ENCODE data around the gene CTTNBP2NL. TPM values are rescaled to one million over a fixed set of nuclear protein-coding genes. Genes with fewer than 3 reads are reported as not detected.
"Not testable (repeated sequence)": the region's sequence is repeated elsewhere in the genome, so short reads cannot be mapped to it uniquely, and the experiment has no call there.

The CTTNBP2NL gene
- total RNA-seq, 2 donors from 2014 or later: 36.3 to 48.6 TPM

DNA sequence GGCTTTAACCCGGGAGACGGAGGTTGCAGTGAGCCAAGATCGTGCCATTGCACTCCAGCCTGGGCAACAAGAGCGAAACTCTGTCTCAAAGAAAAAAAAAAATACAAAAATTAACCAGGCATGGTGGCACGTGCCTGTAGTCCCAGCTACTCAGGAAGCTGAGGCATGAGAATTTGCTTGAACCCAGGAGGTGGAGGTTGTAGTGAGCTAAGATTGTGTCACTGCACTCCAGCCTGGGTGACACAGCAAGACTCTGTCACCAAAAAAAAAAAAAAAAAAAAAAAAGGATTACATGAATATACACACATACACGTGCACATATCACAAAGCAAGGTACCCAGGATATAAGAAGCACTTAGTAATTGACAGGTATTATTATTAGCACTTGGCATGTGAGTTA, 4.7 kb downstream of the CTTNBP2NL start:
- not testable (repeated sequence) for DNase-seq (ENCODE audit: low spot score)
- intact Hi-C loops (cut with DNase I): loop anchor here in 1 of 2 donors (5.0 kb wide), 1 partner anchor 42 kb away; no protein-coding TSS in a partner anchor

DNA sequence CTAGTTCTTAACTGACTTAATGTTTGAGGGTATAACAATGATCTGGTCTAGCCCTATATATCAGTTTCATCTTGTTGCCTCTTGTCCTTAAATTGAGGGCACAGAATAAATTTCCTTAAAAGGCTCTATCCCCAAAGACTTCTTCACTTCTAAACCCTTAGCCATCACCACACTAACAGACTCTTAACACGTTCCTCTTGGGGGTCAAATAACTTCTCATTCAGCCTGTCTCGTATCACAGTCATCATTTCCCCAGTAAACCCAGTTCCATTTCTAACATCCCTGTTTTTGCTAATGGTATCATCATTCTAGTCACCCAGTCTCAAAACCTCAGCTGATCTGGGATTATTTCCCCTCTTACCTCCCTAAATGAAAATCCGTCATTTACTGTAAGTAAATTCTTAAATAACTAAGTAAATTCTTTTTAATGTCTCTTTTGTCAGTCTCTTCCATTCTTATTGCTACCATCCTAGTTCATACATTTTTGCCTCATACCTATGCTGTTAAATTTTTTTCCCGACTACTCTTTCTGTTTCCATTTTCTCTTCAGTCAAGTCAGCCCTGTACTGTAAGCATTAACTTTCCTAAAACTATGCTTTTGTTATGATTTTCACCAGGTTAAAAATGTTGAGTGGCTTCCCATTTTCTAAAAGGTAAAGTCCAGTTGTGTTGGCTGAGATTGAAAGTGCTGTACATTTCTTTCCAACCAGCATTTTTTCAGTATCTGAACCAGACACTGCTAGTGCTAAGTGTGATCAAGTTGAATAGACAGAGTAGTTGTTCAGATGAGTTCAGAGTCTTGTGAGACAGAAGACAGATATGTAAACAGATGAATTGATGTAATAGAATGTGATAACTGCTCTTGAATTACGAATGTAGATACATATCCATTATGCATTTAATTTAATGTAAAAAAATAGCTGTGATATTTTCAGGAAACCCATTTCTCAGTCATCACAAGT, 6.9 kb downstream of the CTTNBP2NL start:
- intact Hi-C loops (cut with DNase I): loop anchor here in 1 of 2 donors (5.0 kb wide), 1 partner anchor 39 kb away; no protein-coding TSS in a partner anchor

DNA sequence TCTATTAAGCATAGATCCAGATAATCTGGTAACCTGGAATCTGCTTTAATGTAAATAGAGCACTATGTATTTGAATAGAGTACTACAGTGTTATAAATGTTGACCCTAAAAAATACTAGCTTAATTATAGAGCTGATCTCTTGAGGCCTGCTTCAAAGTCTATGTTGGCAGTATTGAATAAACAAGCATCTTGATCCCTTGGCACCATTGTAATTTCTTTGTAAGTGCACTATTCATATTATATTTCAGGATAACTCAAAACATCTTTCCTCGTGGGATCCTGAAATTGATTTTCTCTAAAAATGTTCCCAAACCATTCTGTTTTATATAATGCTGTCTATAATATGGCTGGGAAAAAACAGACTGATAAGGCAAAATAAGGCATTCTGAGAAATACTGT, 10.8 kb downstream of the CTTNBP2NL start:
- DNase-seq (ENCODE audit: low spot score): no peak
- intact Hi-C loops (cut with DNase I): no loop called here

More for the DNA sequence above, 6.9 kb downstream of the CTTNBP2NL start:
- DNase-seq (ENCODE audit: low spot score): no peak

DNA sequence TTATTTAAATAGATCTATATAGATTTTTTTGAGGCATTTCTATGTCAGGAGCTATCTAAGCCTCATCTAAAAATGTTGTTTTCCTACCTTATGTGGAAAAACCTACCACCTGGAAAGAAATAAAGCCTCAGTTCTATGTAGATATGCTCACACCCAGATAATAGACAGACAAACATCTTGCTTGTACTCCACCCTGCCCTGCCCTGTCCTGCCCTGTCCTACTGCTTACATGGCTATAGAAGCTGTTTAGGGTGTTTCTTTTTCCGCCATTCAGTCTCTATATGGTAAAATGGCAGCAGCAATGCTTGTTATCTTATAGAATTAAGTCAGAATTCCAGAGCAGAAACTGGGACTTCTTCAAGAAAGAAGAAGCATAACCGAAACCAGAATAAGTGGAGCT, 13.4 kb downstream of the CTTNBP2NL start:
- intact Hi-C loops (cut with DNase I): no loop called here
- DNase-seq (ENCODE audit: low spot score): no peak

DNA sequence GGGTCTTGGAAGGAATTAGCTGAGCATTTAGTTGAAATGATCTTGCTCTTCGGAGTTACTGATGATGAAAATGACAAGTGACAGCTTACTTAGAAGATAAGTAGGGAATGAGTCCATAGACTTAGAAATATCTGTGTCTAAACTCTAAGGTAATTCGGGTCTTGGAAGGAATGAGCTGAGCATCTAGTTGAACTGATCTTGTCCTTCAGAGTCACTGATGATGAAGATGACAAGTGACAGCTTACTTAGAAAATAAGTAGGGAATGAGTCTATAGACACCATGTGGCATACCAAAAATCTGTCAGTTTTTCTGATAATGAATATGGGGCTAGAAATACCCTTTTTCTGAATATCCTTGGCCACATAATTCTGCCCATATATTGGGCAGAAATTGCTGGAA, 14.7 kb downstream of the CTTNBP2NL start:
- intact Hi-C loops (cut with DNase I): no loop called here
- no peak for DNase-seq (ENCODE audit: low spot score)

DNA sequence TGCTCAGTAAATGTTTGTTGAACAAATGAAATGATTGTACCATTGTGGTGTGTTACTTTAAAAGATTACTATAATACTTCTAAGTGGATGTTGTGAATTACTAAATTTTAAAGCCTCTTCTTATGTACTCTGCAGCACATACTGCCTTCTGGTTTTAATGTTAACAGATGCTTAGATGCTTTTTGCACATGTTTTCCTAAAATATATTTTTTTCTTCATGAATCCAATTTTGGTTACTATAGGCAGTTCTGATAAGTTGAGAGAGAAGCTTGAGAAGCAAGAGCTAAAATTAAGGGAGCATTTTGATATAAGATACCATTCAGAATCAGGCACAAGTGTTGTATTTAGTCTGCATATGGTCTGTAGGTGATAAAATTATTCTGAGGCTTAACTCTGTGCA, 21.3 kb downstream of the CTTNBP2NL start:
- intact Hi-C loops (cut with DNase I): no loop called here
- no peak for DNase-seq (ENCODE audit: low spot score)

DNA sequence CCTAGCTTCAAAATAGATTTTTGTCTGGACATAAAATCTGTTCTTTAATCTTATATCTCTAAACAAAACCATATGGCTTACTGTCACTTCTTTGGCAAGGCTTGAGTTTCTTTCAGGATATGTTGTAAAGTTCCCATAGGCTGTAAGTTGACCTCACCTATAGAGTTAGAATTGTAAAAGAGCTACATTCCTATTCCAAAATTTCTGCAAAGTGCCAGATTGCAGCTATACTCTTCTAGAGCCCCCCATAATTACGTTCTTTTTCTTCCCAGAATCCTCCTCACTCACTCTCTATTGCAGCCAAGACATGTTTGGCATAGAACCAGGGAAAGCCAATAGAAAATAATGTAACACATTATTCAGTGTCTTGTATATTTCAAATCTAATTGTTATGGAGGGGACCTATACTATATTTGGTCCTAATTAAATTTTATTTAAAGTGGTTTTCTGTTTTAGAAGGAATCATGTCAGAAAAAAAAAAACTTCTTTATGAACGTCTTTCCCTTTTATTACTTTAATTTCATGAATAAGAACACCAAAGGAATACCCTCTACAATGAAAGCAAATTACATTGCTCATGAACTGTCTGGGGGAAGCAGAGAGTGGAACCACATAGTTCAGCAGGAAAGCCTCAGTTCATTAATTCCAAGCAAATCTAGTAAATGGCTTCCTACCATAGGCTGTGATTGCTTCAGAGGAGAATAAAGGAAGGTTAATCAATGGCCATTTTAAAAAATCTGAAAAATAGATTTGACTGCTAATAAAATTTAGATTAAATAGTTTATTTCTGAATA, 22.3 kb downstream of the CTTNBP2NL start:
- DNase-seq (ENCODE audit: low spot score): no peak
- intact Hi-C loops (cut with DNase I): no loop called here

DNA sequence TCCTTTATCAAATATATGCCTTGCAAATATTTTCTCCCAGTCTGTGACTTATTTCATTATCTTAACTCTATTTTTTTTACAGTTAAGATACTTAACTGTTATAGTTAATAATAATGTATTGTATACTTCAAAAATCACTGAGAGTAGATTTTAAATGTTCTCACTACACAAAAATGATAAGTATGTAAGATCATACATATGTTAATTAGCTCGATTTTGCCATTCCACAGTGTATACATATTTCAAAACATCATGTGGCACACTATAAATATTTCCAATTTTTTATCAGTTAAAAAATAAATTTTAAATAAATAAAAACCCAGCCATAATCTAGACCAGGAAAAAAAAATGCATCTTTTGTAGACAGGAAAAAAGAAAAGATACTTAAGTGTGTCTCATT, 27.2 kb downstream of the CTTNBP2NL start:
- no peak for DNase-seq (ENCODE audit: low spot score)
- intact Hi-C loops (cut with DNase I): no loop called here

DNA sequence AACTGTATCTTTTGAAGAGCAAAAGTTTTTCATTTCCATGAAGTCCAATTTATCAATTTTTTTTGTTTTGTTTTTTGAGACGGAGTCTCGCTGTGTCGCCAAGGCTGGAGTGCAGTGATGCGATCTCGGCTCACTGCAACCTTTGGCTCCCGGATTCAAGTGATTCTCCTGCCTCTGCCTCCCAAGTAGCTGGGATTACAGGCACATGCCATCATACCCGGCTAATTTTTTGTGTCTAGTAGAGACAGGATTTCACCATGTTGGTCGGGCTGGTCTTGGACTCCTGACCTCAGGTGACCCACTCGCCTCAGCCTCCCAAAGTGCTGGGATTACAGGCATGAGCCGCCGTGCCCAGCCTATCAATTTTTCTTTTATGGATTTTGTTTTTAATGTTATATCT, 27.7 kb downstream of the CTTNBP2NL start:
- intact Hi-C loops (cut with DNase I); DNase-seq (ENCODE audit: low spot score): not testable (repeated sequence)

DNA sequence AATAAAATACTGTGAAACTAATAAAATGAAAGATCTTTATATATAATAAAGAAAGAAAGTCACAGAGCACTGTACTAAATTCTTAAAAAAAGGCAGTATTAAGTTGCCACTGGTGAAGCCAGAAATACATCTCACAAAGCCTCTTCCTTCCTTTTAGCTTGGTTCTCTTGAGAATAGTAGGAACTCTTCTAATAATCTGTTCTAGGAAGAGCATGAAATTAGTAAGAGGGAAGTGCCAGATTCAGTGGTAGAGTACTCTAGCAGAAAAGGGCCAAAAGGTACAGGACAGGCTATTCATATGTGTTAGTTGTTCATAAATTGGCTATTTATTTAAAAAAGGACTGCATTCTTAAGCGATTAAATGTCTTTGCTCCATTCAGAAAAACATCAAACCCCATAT, 33.7 kb downstream of the CTTNBP2NL start:
- DNase-seq (ENCODE audit: low spot score): no peak
- intact Hi-C loops (cut with DNase I): no loop called here

DNA sequence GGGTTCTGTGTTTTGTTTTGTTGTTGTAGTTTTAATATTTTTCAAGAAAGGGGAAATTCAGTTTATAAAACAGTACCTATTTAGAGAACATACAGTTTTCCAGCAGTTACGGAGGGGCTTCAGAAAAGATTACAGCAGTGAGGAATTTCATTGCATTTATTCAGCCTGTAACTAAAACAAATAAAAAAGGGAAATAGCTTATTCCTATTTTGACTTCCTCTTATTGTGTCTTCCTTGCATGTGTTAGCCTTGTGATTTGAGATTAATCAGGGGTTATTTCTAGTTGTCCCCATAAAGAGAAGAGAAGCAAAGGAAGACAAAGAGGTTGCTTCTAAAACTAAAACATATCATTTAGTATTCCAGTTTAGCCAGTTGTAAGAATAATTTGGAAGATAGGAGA, 35.0 kb downstream of the CTTNBP2NL start:
- intact Hi-C loops (cut with DNase I): no loop called here
- DNase-seq (ENCODE audit: low spot score): no peak

DNA sequence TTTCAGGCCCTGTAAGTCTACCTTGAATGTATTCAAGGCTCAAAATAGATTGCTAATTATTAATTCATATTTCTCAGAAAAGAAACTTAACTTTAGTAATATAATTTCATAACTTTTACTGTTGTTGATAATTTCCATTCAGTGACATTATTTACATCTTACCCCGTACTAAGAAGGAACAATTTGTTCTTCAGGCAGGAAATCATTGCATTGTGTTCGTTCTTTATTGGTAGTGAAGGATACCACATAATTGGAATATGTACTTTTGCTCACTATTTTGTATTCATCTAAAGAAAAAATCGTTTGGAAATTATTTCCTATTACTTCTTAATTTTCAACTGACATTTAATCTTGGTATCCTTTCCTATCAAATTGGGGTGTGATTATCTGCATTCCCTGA, 39.4 kb downstream of the CTTNBP2NL start:
- intact Hi-C loops (cut with DNase I): no loop called here
- no peak for DNase-seq (ENCODE audit: low spot score)

DNA sequence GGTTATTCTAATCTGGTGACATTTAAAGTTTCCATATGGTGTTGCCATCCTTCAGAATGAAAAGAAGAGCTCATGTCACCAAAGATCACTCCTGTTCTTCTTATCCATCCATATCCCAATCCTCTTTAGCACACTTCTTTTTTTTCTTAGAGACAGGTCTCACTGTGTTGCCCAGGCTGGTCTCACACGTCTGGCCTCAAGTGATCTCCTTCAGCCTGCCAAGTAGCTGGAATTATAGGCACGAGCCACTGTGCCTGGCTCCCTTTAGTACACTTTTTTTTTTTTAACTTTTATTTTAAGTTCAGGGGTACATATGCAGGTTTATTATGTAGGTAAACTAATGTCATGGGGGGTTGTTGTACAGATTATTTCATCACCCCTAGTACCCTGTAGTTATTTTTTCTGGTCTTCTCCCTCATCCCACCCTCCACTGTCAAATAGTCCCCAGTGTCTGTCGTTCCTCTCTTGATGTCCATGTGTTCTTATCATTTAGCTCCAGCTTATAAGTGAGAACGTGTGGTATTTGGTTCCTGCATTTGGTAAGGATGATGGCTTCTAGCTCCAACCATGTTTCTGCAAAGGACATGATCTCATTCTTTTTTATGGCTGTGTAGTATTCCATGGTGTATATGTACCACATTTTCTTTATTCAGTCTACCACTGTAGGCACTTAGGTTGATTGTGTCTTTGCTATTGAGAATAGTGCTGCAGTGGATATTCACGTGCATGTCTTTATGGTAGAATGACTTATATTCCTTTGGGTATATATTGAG, 40.6 kb downstream of the CTTNBP2NL start:
- intact Hi-C loops (cut with DNase I): no loop called here
- DNase-seq (ENCODE audit: low spot score): no peak

DNA sequence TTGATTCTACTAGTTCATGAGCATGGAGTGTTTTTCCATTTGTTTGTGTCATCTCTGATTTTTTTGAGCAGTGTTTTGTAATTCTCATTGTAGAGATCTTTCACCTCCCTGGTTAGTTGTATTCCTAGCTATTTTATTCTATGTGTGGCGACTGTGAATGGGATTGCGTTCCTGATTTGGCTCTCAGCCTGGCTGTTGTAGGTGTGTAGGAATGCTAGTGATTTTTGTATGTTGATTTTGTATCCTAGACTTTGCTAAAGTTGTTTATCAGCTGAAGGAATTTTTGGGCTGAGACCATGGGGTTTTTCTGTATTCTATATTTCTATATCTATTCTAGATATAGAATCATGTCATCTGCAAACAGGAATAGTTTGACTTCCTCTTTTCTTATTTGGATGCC, 42.1 kb downstream of the CTTNBP2NL start:
- DNase-seq (ENCODE audit: low spot score); intact Hi-C loops (cut with DNase I): not testable (repeated sequence)

DNA sequence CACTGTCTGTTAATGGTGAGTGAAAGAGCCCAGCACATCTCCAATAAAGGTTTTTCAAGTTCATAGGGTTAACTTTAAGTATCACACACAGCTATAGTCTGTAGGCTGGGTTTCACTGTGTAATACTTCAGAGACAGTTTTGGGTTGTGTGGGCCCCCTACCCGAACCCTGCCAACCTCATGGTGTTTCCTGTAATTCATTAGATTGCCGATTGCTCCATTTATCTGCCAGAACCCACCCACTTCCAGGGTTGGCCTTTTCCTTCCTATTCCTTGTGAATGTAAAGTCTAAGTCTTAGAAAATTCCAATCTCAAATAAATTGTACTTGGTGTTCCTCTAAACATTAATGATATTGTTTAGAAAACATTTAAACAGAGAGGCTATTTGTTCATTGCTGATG, 43.6 kb downstream of the CTTNBP2NL start:
- no peak for DNase-seq (ENCODE audit: low spot score)
- intact Hi-C loops (cut with DNase I): no loop called here

DNA sequence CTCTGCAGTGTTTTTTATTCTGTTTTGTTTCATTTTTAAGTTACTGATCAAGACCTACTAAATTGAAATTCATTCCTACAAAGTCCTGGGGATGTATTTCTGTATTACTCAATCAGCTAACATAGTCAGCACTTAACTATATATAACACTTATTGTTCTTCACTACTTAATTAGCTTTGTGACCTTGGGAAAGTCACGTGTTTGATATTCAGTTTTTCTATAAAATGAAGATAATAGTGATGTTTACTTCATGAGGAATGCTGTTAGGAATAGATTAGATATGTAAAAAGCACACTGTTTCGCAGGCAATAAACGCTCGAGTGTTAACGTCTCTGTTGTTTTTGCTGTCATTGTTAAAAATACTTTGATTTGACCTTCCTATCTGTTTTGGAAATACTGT, 44.6 kb downstream of the CTTNBP2NL start:
- no peak for DNase-seq (ENCODE audit: low spot score)
- intact Hi-C loops (cut with DNase I): loop anchor here in 1 of 2 donors (5.0 kb wide), 1 partner anchor 38 kb away; no protein-coding TSS in a partner anchor

DNA sequence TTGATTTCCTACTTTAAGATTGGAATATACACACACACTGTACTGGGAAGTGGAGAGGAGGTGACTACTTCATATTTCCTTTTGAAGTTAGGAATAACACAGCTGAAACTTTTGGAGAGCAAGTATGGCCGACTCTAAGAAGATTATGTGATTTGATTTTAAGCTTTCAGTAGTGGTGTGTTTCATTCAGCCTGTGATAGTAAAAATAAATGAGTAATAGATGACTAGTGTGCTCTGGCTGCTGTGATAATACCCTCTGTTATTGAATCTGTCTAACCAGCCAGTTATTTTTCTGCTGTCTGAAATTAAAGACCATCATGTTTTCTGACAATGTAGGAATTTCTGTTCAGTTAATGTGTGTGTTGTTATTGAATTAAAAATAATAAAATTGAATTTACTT, 48.3 kb downstream of the CTTNBP2NL start:
- DNase-seq (ENCODE audit: low spot score): no peak
- intact Hi-C loops (cut with DNase I): loop anchor here in 1 of 2 donors (5.0 kb wide), 1 partner anchor 42 kb away; no protein-coding TSS in a partner anchor

DNA sequence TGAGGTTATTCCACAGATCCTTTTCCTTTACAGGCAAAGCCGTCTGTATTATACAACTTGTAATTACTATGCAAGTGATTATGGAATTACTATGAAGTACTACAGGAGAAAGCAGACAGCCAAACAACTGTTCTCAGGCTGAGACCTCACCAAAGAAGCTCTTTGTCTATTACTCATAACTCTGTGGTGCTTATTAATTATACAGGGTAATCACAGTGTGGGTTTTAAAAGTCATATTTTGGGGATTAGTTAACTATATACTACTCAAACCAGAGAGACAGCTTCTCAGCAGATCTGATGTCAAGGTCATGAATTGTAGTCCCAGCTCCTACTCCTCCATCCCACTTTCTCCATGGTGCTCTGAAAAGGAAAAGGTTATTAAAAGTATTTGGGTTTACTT, 49.6 kb downstream of the CTTNBP2NL start:
- intact Hi-C loops (cut with DNase I): no loop called here
- no peak for DNase-seq (ENCODE audit: low spot score)

DNA sequence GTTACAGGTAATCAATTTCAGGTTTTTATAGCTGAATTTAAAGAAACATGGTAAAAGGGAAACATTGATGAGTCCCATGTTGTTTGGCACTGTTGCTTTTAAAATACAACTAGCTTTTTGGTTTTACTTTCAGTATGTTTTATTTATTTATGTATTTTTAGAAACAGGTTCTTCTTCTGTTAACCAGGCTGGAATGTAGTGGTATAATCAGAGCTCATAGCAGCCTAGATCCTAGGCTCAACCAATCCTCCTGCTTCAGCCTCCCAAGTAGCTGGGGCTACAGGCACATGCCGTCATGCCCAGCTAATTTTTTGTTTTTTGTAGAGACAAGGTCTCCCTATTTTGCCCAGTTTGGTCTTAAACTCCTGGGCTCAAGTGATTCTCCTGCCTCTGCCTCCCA, 50.4 kb downstream of the CTTNBP2NL start:
- intact Hi-C loops (cut with DNase I): loop anchor here in 1 of 2 donors (2.0 kb wide), 1 partner anchor 60 kb away; no protein-coding TSS in a partner anchor

More for the DNA sequence above, 50.4 kb downstream of the CTTNBP2NL start:
- DNase-seq (ENCODE audit: low spot score): no peak

Measured in posterior vena cava (tissue), 2 donors.